Adipocyte (in vitro differentiated cells): ENCODE measurements around the gene NAA20.

Experiments used
- DNase-seq: peaks from one replicate; pipeline ENCODE4 v3.0.0-alpha.2; 2015; ENCODE audit warnings: low read depth
- H3K27me3 ChIP-seq: replicated peaks from 2 replicates; pipeline ENCODE4 v1.7.0; 2013; ENCODE audit warnings: mild to moderate bottlenecking, low read length, moderate library complexity; ENCODE audit not compliant: control insufficient read depth, insufficient read depth
- H3K36me3 ChIP-seq: 2 replicates; pipeline ENCODE4 v1.7.0; 2013; ENCODE audit warnings: low read length, mild to moderate bottlenecking, moderate library complexity; ENCODE audit not compliant: control insufficient read depth, insufficient read depth, severe bottlenecking
- H3K4me1 ChIP-seq: 2 replicates; pipeline ENCODE4 v1.7.0; 2013; ENCODE audit warnings: mild to moderate bottlenecking, low read length, moderate library complexity; ENCODE audit not compliant: control insufficient read depth, insufficient read depth
- H3K4me3 ChIP-seq: 2 replicates; pipeline ENCODE4 v1.7.0; 2013; ENCODE audit warnings: mild to moderate bottlenecking, low read length, moderate library complexity
- H3K9ac ChIP-seq: 2 replicates; pipeline ENCODE4 v1.7.0; 2013; ENCODE audit warnings: mild to moderate bottlenecking, low read length, moderate library complexity
- H3K9me3 ChIP-seq: 2 replicates; pipeline ENCODE4 v1.7.0; 2013; ENCODE audit warnings: mild to moderate bottlenecking, low read length, moderate library complexity; ENCODE audit not compliant: control insufficient read depth

Gene NAA20

DNA sequence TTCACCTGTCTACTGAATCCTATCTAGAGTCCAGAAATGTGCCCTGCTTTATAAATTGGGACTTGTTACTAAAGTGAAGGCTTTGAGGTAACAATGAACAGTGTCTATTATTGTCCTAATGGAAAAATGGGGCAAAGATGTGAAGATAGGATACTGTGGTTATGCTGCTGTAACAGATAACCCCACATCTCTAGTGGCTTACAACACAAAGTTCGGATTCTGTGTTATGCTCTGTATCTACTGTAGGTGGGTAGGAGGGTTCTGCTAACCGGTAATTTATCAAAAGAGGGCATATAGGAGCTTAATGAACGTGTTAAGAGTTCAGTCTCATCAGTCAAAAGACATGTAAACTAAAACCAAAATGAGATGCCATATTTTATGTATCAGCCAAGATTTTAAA is 6.2 kb downstream of the NAA20 start:
- peaks cover 34% of the 10 kb centered on the region for H3K36me3 ChIP-seq
- no peak for DNase-seq
- H3K4me1 ChIP-seq, result peaks cover 11% of the 10 kb centered on the region

GRCh38 chr20:20024942-20025341 is 7.8 kb downstream of the NAA20 start:
- H3K27me3 ChIP-seq, result no peaks in the 10 kb centered on the region

More for the DNA sequence above, 6.2 kb downstream of the NAA20 start:
- H3K9me3 ChIP-seq, result no peaks in the 10 kb centered on the region
- H3K4me3 ChIP-seq, result no peak overlapping the region
- no peak overlapping the region for H3K9ac ChIP-seq
- no peaks in the 10 kb centered on the region for H3K27me3 ChIP-seq

GRCh38 chr20:20027284-20027683 is 10.1 kb downstream of the NAA20 start:
- no peak overlapping the region for H3K4me3 ChIP-seq
- H3K9ac ChIP-seq, result no peak overlapping the region
- H3K9me3 ChIP-seq, result no peaks in the 10 kb centered on the region
- H3K36me3 ChIP-seq, result peaks cover 67% of the 10 kb centered on the region
- DNase-seq, result no peak
- no peaks in the 10 kb centered on the region for H3K27me3 ChIP-seq
- peaks cover 10% of the 10 kb centered on the region for H3K4me1 ChIP-seq

More at GRCh38 chr20:20024942-20025341, 7.8 kb downstream of the NAA20 start:
- H3K9ac ChIP-seq, result no peak overlapping the region
- H3K36me3 ChIP-seq, result peaks cover 43% of the 10 kb centered on the region
- no peaks in the 10 kb centered on the region for H3K9me3 ChIP-seq
- DNase-seq, result peak; percentile 32
- no peak overlapping the region for H3K4me3 ChIP-seq
- H3K4me1 ChIP-seq, result peaks cover 6% of the 10 kb centered on the region

- Histone ChIP-seq H3K9me3 (no peaks in the 10 kb centered on the region), H3K27me3 (no peaks in the 10 kb centered on the region), H3K4me1 (peaks cover 18% of the 10 kb centered on the region), H3K36me3 (peaks cover 93% of the 10 kb centered on the region), H3K9ac (no peak overlapping the region), H3K4me3 (no peak overlapping the region)
- no peak for DNase-seq
Observed at GRCh38 chr20:20031790-20032189, 14.6 kb downstream of the NAA20 start.

DNA sequence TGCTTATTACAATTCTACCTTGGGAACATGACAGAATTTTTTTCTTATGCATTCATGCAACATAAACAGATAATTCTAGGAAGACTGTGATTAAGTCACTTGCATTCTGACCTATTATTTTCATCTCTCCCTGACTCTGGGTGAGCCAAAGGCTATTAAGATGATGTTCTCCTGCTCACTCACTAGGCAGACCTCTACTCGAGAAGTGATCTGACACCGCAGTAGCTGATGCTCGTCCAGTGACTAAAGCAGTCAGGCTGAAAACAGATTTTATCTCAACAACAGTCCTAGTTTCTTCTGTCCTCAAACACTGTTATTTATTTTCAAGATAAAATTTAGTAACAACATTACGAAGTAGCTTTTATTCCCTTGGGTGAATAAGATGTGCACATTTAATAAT is 17.3 kb downstream of the NAA20 start:
- H3K4me3 ChIP-seq, result no peak overlapping the region
- H3K36me3 ChIP-seq, result peaks cover 98% of the 10 kb centered on the region
- peaks cover 27% of the 10 kb centered on the region for H3K4me1 ChIP-seq
- no peaks in the 10 kb centered on the region for H3K9me3 ChIP-seq
- no peak overlapping the region for H3K9ac ChIP-seq
- H3K27me3 ChIP-seq, result no peaks in the 10 kb centered on the region
- DNase-seq, result peak; percentile 58

DNA sequence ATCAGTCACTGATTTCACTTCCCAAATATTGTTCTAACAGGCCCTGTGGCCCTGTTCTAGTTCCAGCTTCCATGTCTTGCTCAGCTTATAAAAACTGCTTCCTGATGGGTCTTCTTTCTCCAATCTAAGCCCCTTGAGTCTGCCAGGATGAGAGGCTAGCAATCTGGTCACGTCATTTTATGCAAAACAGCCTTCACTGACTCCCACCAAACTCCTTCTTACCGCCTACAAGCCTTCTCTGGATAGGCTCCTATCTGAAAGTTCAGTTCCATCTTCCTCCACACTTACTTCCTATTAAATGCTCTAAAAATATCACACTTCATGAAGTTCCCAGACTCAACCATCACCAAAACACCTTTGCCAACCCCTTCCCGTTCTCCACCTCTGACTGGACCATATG is 19.6 kb downstream of the NAA20 start:
- H3K9ac ChIP-seq, result no peak overlapping the region
- no peaks in the 10 kb centered on the region for H3K27me3 ChIP-seq
- no peak for DNase-seq
- H3K36me3 ChIP-seq, result peaks cover 100% of the 10 kb centered on the region
- no peak overlapping the region for H3K4me3 ChIP-seq
- peaks cover 18% of the 10 kb centered on the region for H3K4me1 ChIP-seq
- no peaks in the 10 kb centered on the region for H3K9me3 ChIP-seq

- H3K9ac ChIP-seq, result peak overlapping the region; percentile 18
- peaks cover 100% of the 10 kb centered on the region for H3K36me3 ChIP-seq
- peak; percentile 24 for DNase-seq
- H3K4me1 ChIP-seq, result peaks cover 18% of the 10 kb centered on the region
- no peak overlapping the region for H3K4me3 ChIP-seq
- no peaks in the 10 kb centered on the region for H3K9me3 ChIP-seq
- H3K27me3 ChIP-seq, result no peaks in the 10 kb centered on the region
Observed at GRCh38 chr20:20037960-20038359, 20.8 kb downstream of the NAA20 start.

DNA sequence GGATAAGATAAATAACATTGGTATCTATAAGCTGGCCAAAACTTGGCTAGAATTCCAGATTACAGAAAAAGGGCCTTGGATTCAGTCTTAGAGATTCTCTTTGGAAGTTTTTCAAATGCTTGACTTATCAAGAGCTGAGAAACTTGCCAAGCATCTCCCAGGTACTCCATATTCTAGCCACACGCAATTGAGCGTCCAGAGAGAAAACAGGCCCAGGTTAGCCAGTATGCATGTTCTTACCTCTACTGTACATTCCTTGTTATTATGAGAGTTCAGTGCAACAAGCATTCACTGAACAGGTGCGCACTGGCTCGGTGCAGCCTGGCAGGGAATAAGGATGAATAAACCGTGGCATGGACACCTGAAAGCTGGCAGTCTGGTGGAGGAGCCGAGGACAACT is 21.4 kb downstream of the NAA20 start:
- no peak for DNase-seq
- Histone ChIP-seq H3K27me3 (no peaks in the 10 kb centered on the region), H3K4me3 (no peak overlapping the region), H3K9ac (peak overlapping the region; percentile 18), H3K4me1 (peaks cover 18% of the 10 kb centered on the region), H3K36me3 (peaks cover 100% of the 10 kb centered on the region), H3K9me3 (no peaks in the 10 kb centered on the region)

GRCh38 chr20:20039752-20040387 is 22.7 kb downstream of the NAA20 start:
- Histone ChIP-seq H3K9me3 (no peaks in the 10 kb centered on the region), H3K9ac (no peak overlapping the region), H3K27me3 (no peaks in the 10 kb centered on the region), H3K4me1 (peaks cover 11% of the 10 kb centered on the region), H3K36me3 (peaks cover 100% of the 10 kb centered on the region), H3K4me3 (no peak overlapping the region)
- DNase-seq, result no peak

DNA sequence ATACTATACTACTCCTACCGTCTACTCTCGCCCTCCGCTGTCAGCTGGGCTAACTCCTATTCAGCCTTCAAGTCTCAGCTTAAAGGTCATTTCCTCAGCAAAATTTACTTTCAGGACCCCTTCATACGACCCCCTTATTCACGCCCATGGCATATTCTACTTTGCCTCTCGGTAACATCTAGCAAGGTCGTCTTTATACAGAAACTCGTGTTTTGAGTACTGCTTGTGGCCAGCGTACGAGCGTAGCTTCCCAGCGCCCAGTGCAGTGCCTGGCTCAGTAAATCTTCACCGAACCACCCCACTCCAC is 34.6 kb downstream of the NAA20 start:
- Histone ChIP-seq H3K4me3 (peak overlapping the region; percentile 89), H3K4me1 (peaks cover 7% of the 10 kb centered on the region), H3K36me3 (peaks cover 37% of the 10 kb centered on the region), H3K9ac (peak overlapping the region; percentile 91), H3K27me3 (no peaks in the 10 kb centered on the region), H3K9me3 (no peaks in the 10 kb centered on the region)
- no peak for DNase-seq

GRCh38 chr20:20052074-20052970 is 35.2 kb downstream of the NAA20 start, which contains the start of the genes CFAP61 and CRNKL1:
CFAP61 (plus strand) TSS chr20:20052532; CDS start chr20:20056654, 4,122 bp downstream.
CRNKL1 (minus strand) TSS chr20:20052466; CDS start chr20:20052342, 124 bp downstream.
- peak; percentile 98 for DNase-seq
- H3K36me3 ChIP-seq, result peaks cover 31% of the 10 kb centered on the region
- peaks cover 7% of the 10 kb centered on the region for H3K4me1 ChIP-seq
- peak within 1 kb of the TSS; percentile 91 for H3K9ac ChIP-seq
- H3K9me3 ChIP-seq, result no peaks in the 10 kb centered on the region
- H3K4me3 ChIP-seq, result peak within 1 kb of the TSS; percentile 89
- no peaks in the 10 kb centered on the region for H3K27me3 ChIP-seq
